Uterus (tissue), 4 donors: ENCODE data around the gene COG6. TPM values are rescaled to one million over a fixed set of nuclear protein-coding genes. Genes with fewer than 3 reads are reported as not detected.
A peak's percentile ranks its signal among the peaks of the same experiment; 100 is the strongest.

Experiments used
- DNase-seq, 2 donors: peaks; one replicate each; pipeline ENCODE4 v3.0.0-alpha.2; 2019 to 2020
- H3K27ac ChIP-seq, 2 donors: fragments of 200-600 bp; sonication (generic); 1 replicate in 1 of 2; 2 replicates in 1 of 2; pipeline ENCODE4 v1.5.1; 2016 to 2018
- H3K27me3 ChIP-seq, 2 donors: fragments of 200-600 bp; sonication (generic); one replicate each; pipeline ENCODE4 v1.5.1; 2018 to 2019; ENCODE audit warnings: control low read depth in 1 of 2
- H3K36me3 ChIP-seq, 2 donors: fragments of 200-600 bp; sonication (generic); one replicate each; pipeline ENCODE4 v1.5.1; 2019; ENCODE audit warnings: control low read depth in 1 of 2
- H3K4me1 ChIP-seq, 2 donors: fragments of 200-600 bp; sonication (generic); one replicate each; pipeline ENCODE4 v1.5.1; 2018 to 2019; ENCODE audit warnings: control low read depth in 1 of 2
- H3K4me3 ChIP-seq, 2 donors: fragments of 200-600 bp; sonication (generic); 1 replicate in 1 of 2; 2 replicates in 1 of 2; pipeline ENCODE4 v1.5.1; 2018 to 2019; ENCODE audit warnings: mild to moderate bottlenecking in 1 of 2
- H3K9me3 ChIP-seq, 2 donors: fragments of 200-600 bp; sonication (generic); one replicate each; pipeline ENCODE4 v1.5.1; 2019; ENCODE audit warnings: control low read depth in 1 of 2
- CTCF ChIP-seq, 4 experiments: fragments of 200-600 bp in 2 of 4; fragments of 450-650 bp in 2 of 4; sonication (generic) in 2 of 4; IDR thresholded peaks; one replicate each; pipeline ENCODE4 v1.5.1; 2016 to 2019; ENCODE audit warnings: antibody characterized with exemption in 4 of 4, mild to moderate bottlenecking in 2 of 4, moderate library complexity in 1 of 4
- POLR2A ChIP-seq, 2 donors: fragments of 450-650 bp; IDR thresholded peaks; one replicate each; pipeline ENCODE4 v1.6.1; 2016; ENCODE audit warnings: antibody characterized with exemption in 2 of 2, mild to moderate bottlenecking in 1 of 2, moderate library complexity in 1 of 2
- intact Hi-C: fragments of 100-400 bp; cut with DNase I; formaldehyde crosslinking; loops from one replicate; pipeline ENCODE4 v1.15.1; 2023; ENCODE audit warnings: low total_unique reads
- total RNA-seq, 4 donors: library from RNA; depleted of rRNA in 3 of 4; stranded (reverse); fragments of >200 nt in 3 of 4; gene quantifications; one replicate each; pipeline versions ENCODE4 v1.1.0 to v1.2.4, GENCODE V29; 2014 to 2023
- donor health status: DM: yes; HTN: yes; CAD: no.

Gene COG6
- 10 to 100 TPM; 17.1 to 83.2 (median 52.2) TPM for total RNA-seq

GRCh38 chr13:39655569-39656324 lies at the start of gene COG6:
Gene COG6, plus strand, starts transcription at chr13:39655662. Its CDS starts 65 bp downstream, at chr13:39655727.
- Histone ChIP-seq H3K27ac (peak within 1 kb of the TSS; percentile 69 to 78), H3K4me1 (no peaks in the 10 kb centered on the region), H3K4me3 (peak within 1 kb of the TSS; percentile 64 to 89), H3K36me3 (no peaks in the 10 kb centered on the region), H3K9me3 (no peaks in the 10 kb centered on the region), H3K27me3 (no peaks in the 10 kb centered on the region)
- TF ChIP-seq CTCF (IDR thresholded peaks at IDR 0.05): peak in 3 of 4 experiments; percentile 8 to 34 (median 32)
- peak; percentile 51 to 67 for TF ChIP-seq POLR2A (IDR thresholded peaks at IDR 0.05)
- intact Hi-C loops: no loop called here
- peak; percentile 87 to 94 for DNase-seq

DNA sequence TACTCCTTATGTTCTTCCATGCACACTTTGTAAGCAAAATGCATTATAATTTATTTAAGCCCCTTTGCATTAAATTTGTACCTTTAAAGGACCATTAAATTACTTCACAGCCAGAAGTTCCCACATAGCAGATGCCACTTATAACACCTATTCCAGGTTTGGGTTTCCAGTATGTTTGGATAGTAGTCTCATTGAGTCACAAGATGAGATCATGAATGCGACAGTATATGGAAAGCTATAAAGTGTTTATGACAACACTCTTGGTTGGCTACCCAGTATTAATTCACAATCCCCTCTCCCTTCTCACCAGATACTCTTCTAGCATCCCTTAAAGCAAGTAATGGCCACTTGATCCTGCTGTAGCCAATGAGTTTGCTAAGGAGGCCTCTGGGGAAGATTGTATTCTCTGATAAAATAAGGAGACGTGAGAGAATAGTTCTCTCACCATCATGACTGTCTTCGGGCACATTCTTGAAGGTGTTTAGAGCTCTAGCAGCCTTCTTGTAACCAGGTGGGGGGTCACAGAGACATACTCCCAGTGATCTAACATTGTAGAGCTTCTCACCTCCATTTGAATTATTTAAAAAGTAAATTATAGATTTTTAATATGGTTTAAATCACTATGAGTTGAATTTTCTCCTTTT lies 49.7 kb upstream of the COG6 start:
- Histone ChIP-seq H3K27me3 (no peaks in the 10 kb centered on the region), H3K4me3 (no peak overlapping the region), H3K4me1 (no peaks in the 10 kb centered on the region), H3K9me3 (no peaks in the 10 kb centered on the region), H3K27ac (no peak overlapping the region), H3K36me3 (no peaks in the 10 kb centered on the region)
- no peak for DNase-seq
- TF ChIP-seq CTCF (IDR thresholded peaks at IDR 0.05): no peak
- TF ChIP-seq POLR2A (IDR thresholded peaks at IDR 0.05): no peak
- intact Hi-C loops: no loop called here

DNA sequence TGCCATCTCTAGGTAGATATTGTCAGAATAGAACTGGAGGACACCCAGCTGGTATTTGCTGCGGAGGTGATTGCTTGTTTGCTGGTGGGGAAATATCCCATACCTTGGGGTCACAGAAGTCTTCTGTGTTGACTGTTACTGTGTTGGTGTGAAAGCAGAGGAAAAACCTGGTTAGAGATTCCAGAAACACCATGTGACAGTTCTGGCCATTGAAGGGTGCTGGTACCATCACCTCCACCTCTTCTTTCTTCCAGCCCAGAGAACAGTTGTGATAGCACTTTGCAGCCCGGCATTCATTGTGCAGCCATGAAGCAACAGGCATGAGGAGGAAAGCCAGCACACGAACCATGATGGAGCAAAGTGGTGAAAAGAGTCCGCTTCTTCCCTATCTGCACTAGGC lies 47.6 kb upstream of the COG6 start:
- DNase-seq: no peak
- H3K4me3 ChIP-seq: no peak overlapping the region
- H3K27ac ChIP-seq: no peak overlapping the region
- intact Hi-C loops: no loop called here
- H3K27me3 ChIP-seq: no peaks in the 10 kb centered on the region
- H3K9me3 ChIP-seq: no peaks in the 10 kb centered on the region
- no peaks in the 10 kb centered on the region for H3K36me3 ChIP-seq
- no peaks in the 10 kb centered on the region for H3K4me1 ChIP-seq
- TF ChIP-seq CTCF (IDR thresholded peaks at IDR 0.05) (no peak), POLR2A (IDR thresholded peaks at IDR 0.05) (no peak)

DNA sequence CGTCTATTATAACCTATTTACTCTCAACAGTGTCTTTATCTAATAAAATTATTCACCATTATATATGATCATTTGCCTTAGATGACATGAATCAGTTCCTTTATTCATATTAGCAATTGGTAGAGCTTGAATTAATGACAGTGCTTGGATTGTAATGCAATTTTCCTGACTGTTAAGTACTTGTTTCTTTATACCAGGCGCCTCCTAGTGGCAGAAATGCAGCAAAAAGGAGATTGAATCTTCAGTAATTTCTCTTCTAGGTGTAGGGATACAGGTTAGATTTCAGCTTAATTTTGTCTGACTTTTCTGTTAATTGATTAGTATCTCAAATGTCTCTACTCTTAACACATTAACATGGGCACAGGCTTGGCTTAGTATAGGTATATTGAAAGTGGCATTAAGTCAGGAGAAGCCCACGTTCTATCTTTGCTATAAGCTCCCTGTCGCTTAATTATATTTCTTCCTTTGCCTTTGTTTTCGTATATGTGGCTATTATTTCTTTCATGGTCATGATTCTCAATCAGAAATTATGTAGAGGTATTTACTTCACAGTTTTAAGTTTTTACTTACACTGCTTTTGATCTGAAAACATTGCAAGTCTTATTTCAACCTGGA lies 43.3 kb upstream of the COG6 start:
- peak; percentile 57 to 89 for DNase-seq
- Histone ChIP-seq H3K4me3 (no peak overlapping the region), H3K27ac (no peak overlapping the region), H3K36me3 (no peaks in the 10 kb centered on the region), H3K27me3 (no peaks in the 10 kb centered on the region), H3K4me1 (no peaks in the 10 kb centered on the region), H3K9me3 (no peaks in the 10 kb centered on the region)
- TF ChIP-seq POLR2A (IDR thresholded peaks at IDR 0.05): no peak
- peak; percentile 78 to 86 (median 82) for TF ChIP-seq CTCF (IDR thresholded peaks at IDR 0.05)
- intact Hi-C loops: loop anchor here (10.0 kb wide), 1 partner anchor 467 kb away; no protein-coding TSS in a partner anchor
